ENCODE measurements around the gene ERICH3. TPM values are rescaled to one million over a fixed set of nuclear protein-coding genes. Genes with fewer than 3 reads are reported as not detected.
A peak's percentile ranks its signal among the peaks of the same experiment; 100 is the strongest.

ERICH3 gene
- polyA plus RNA-seq, 1 donor = 1.1 TPM

- Histone ChIP-seq H3K4me3 (ENCODE audit: low read length) (no peak overlapping the region), H3K27ac (ENCODE audit: low read length) (no peak overlapping the region), H3K9me3 (ENCODE audit: control insufficient read depth, low read depth, low read length) (no peaks in the 10 kb centered on the region), H3K27me3 (ENCODE audit: control insufficient read depth, insufficient read depth, low read length) (no peaks in the 10 kb centered on the region), H3K36me3 (ENCODE audit: control insufficient read depth, insufficient read depth, low read length) (peaks cover 24% of the 10 kb centered on the region), H3K4me1 (ENCODE audit: control insufficient read depth, insufficient read depth, low read length) (no peaks in the 10 kb centered on the region)
- 80% methylated on average over 1 of the region's 6 CpGs for WGBS (ENCODE audit: insufficient coverage, low lambda C conversion rate)
- DNase-seq = no peak
These were observed 30.0 kb upstream of the ERICH3 start for GRCh38 chr1:74703386-74704182.

- Histone ChIP-seq H3K4me1 (ENCODE audit: control insufficient read depth, insufficient read depth, low read length) (no peaks in the 10 kb centered on the region), H3K36me3 (ENCODE audit: control insufficient read depth, insufficient read depth, low read length) (peaks cover 8% of the 10 kb centered on the region), H3K9me3 (ENCODE audit: control insufficient read depth, low read depth, low read length) (no peaks in the 10 kb centered on the region), H3K4me3 (ENCODE audit: low read length) (no peak overlapping the region), H3K27ac (ENCODE audit: low read length) (no peak overlapping the region), H3K27me3 (ENCODE audit: control insufficient read depth, insufficient read depth, low read length) (no peaks in the 10 kb centered on the region)
- no peak for DNase-seq
These were observed 25.7 kb upstream of the ERICH3 start for GRCh38 chr1:74699331-74699730.

- Histone ChIP-seq H3K4me1 (ENCODE audit: control insufficient read depth, insufficient read depth, low read length) (no peaks in the 10 kb centered on the region), H3K9me3 (ENCODE audit: control insufficient read depth, low read depth, low read length) (no peaks in the 10 kb centered on the region), H3K27me3 (ENCODE audit: control insufficient read depth, insufficient read depth, low read length) (no peaks in the 10 kb centered on the region), H3K27ac (ENCODE audit: low read length) (no peak overlapping the region), H3K4me3 (ENCODE audit: low read length) (no peak overlapping the region), H3K36me3 (ENCODE audit: control insufficient read depth, insufficient read depth, low read length) (no peaks in the 10 kb centered on the region)
- 80% methylated on average over 1 of the region's 2 CpGs for WGBS (ENCODE audit: insufficient coverage, low lambda C conversion rate)
- DNase-seq = no peak
These were observed 24.2 kb upstream of the ERICH3 start for GRCh38 chr1:74697832-74698231.

- WGBS (ENCODE audit: insufficient coverage, low lambda C conversion rate) = no CpG with 5 or more reads among the region's 2 CpGs
- Histone ChIP-seq H3K27ac (ENCODE audit: low read length) (no peak overlapping the region), H3K4me3 (ENCODE audit: low read length) (no peak overlapping the region), H3K36me3 (ENCODE audit: control insufficient read depth, insufficient read depth, low read length) (no peaks in the 10 kb centered on the region), H3K4me1 (ENCODE audit: control insufficient read depth, insufficient read depth, low read length) (no peaks in the 10 kb centered on the region), H3K27me3 (ENCODE audit: control insufficient read depth, insufficient read depth, low read length) (no peaks in the 10 kb centered on the region), H3K9me3 (ENCODE audit: control insufficient read depth, low read depth, low read length) (no peaks in the 10 kb centered on the region)
- DNase-seq = no peak
These were observed 19.9 kb upstream of the ERICH3 start for GRCh38 chr1:74693473-74693872.

GRCh38 chr1:74690909-74691308, 17.3 kb upstream of the ERICH3 start:
- WGBS (ENCODE audit: insufficient coverage, low lambda C conversion rate) = no CpG with 5 or more reads among the region's 4 CpGs
- Histone ChIP-seq H3K4me3 (ENCODE audit: low read length) (no peak overlapping the region), H3K4me1 (ENCODE audit: control insufficient read depth, insufficient read depth, low read length) (no peaks in the 10 kb centered on the region), H3K9me3 (ENCODE audit: control insufficient read depth, low read depth, low read length) (no peaks in the 10 kb centered on the region), H3K27ac (ENCODE audit: low read length) (no peak overlapping the region), H3K36me3 (ENCODE audit: control insufficient read depth, insufficient read depth, low read length) (no peaks in the 10 kb centered on the region), H3K27me3 (ENCODE audit: control insufficient read depth, insufficient read depth, low read length) (no peaks in the 10 kb centered on the region)
- DNase-seq = no peak

GRCh38 chr1:74690364-74690696, 16.7 kb upstream of the ERICH3 start:
- DNase-seq = no peak
- Histone ChIP-seq H3K4me3 (ENCODE audit: low read length) (no peak overlapping the region), H3K27me3 (ENCODE audit: control insufficient read depth, insufficient read depth, low read length) (no peaks in the 10 kb centered on the region), H3K27ac (ENCODE audit: low read length) (no peak overlapping the region), H3K4me1 (ENCODE audit: control insufficient read depth, insufficient read depth, low read length) (no peaks in the 10 kb centered on the region), H3K36me3 (ENCODE audit: control insufficient read depth, insufficient read depth, low read length) (no peaks in the 10 kb centered on the region), H3K9me3 (ENCODE audit: control insufficient read depth, low read depth, low read length) (no peaks in the 10 kb centered on the region)
- 67% methylated on average over 1 of the region's 2 CpGs for WGBS (ENCODE audit: insufficient coverage, low lambda C conversion rate)

- Histone ChIP-seq H3K4me3 (ENCODE audit: low read length) (no peak overlapping the region), H3K9me3 (ENCODE audit: control insufficient read depth, low read depth, low read length) (no peaks in the 10 kb centered on the region), H3K27me3 (ENCODE audit: control insufficient read depth, insufficient read depth, low read length) (no peaks in the 10 kb centered on the region), H3K4me1 (ENCODE audit: control insufficient read depth, insufficient read depth, low read length) (no peaks in the 10 kb centered on the region), H3K27ac (ENCODE audit: low read length) (no peak overlapping the region), H3K36me3 (ENCODE audit: control insufficient read depth, insufficient read depth, low read length) (no peaks in the 10 kb centered on the region)
- peak; percentile 15 to 27 for DNase-seq
- WGBS (ENCODE audit: insufficient coverage, low lambda C conversion rate) = 36% methylated on average over 2 of the region's 5 CpGs
These were observed 16.2 kb upstream of the ERICH3 start for GRCh38 chr1:74689621-74690363.

GRCh38 chr1:74686928-74687327, 13.3 kb upstream of the ERICH3 start:
- WGBS (ENCODE audit: insufficient coverage, low lambda C conversion rate) = no CpG with 5 or more reads among the region's 4 CpGs
- Histone ChIP-seq H3K4me3 (ENCODE audit: low read length) (no peak overlapping the region), H3K4me1 (ENCODE audit: control insufficient read depth, insufficient read depth, low read length) (no peaks in the 10 kb centered on the region), H3K9me3 (ENCODE audit: control insufficient read depth, low read depth, low read length) (no peaks in the 10 kb centered on the region), H3K27ac (ENCODE audit: low read length) (no peak overlapping the region), H3K27me3 (ENCODE audit: control insufficient read depth, insufficient read depth, low read length) (peaks cover 2% of the 10 kb centered on the region), H3K36me3 (ENCODE audit: control insufficient read depth, insufficient read depth, low read length) (no peaks in the 10 kb centered on the region)
- DNase-seq = no peak

GRCh38 chr1:74684301-74684700, 10.7 kb upstream of the ERICH3 start:
- no CpG with 5 or more reads among the region's 2 CpGs for WGBS (ENCODE audit: insufficient coverage, low lambda C conversion rate)
- Histone ChIP-seq H3K4me1 (ENCODE audit: control insufficient read depth, insufficient read depth, low read length) (no peaks in the 10 kb centered on the region), H3K9me3 (ENCODE audit: control insufficient read depth, low read depth, low read length) (no peaks in the 10 kb centered on the region), H3K36me3 (ENCODE audit: control insufficient read depth, insufficient read depth, low read length) (no peaks in the 10 kb centered on the region), H3K27me3 (ENCODE audit: control insufficient read depth, insufficient read depth, low read length) (peaks cover 2% of the 10 kb centered on the region), H3K27ac (ENCODE audit: low read length) (no peak overlapping the region), H3K4me3 (ENCODE audit: low read length) (no peak overlapping the region)
- DNase-seq = no peak

GRCh38 chr1:74683656-74684055, 10.1 kb upstream of the ERICH3 start:
- Histone ChIP-seq H3K27me3 (ENCODE audit: control insufficient read depth, insufficient read depth, low read length) (peaks cover 2% of the 10 kb centered on the region), H3K9me3 (ENCODE audit: control insufficient read depth, low read depth, low read length) (no peaks in the 10 kb centered on the region), H3K4me1 (ENCODE audit: control insufficient read depth, insufficient read depth, low read length) (no peaks in the 10 kb centered on the region), H3K36me3 (ENCODE audit: control insufficient read depth, insufficient read depth, low read length) (no peaks in the 10 kb centered on the region), H3K27ac (ENCODE audit: low read length) (no peak overlapping the region), H3K4me3 (ENCODE audit: low read length) (no peak overlapping the region)
- no peak for DNase-seq

- WGBS (ENCODE audit: insufficient coverage, low lambda C conversion rate) = no CpG with 5 or more reads among the region's 2 CpGs
- H3K36me3 ChIP-seq (ENCODE audit: control insufficient read depth, insufficient read depth, low read length) = no peaks in the 10 kb centered on the region
- no peaks in the 10 kb centered on the region for H3K4me1 ChIP-seq (ENCODE audit: control insufficient read depth, insufficient read depth, low read length)
- H3K4me3 ChIP-seq (ENCODE audit: low read length) = no peak overlapping the region
- no peak overlapping the region for H3K27ac ChIP-seq (ENCODE audit: low read length)
- DNase-seq = no peak
- no peaks in the 10 kb centered on the region for H3K9me3 ChIP-seq (ENCODE audit: control insufficient read depth, low read depth, low read length)
- peaks cover 2% of the 10 kb centered on the region for H3K27me3 ChIP-seq (ENCODE audit: control insufficient read depth, insufficient read depth, low read length)
These were observed 8.3 kb upstream of the ERICH3 start for GRCh38 chr1:74681851-74682250.
